AG10803 (cell line): ENCODE results near the gene IGF1R.

ENCODE experiments used
- DNase-seq: peaks from one replicate; pipeline ENCODE4 v3.0.0; 2010; ENCODE audit warnings: low read depth
- H3K4me3 ChIP-seq: 2 replicates; pipeline ENCODE4 v1.5.1; 2011; ENCODE audit warnings: mild to moderate bottlenecking, low read length, control low read depth
- CTCF ChIP-seq: conservative IDR thresholded peaks from 2 replicates; pipeline ENCODE4 v1.5.1; 2011; ENCODE audit warnings: mild to moderate bottlenecking, low read length, control low read depth, inconsistent platforms

The IGF1R gene

GRCh38 chr15:98976500-98976899, 328.2 kb downstream of the IGF1R start:
- no peak for TF ChIP-seq CTCF
- H3K4me3 ChIP-seq, result no peak overlapping the region
- no peak for DNase-seq

GRCh38 chr15:98977441-98977840, 329.1 kb downstream of the IGF1R start:
- H3K4me3 ChIP-seq, result no peak overlapping the region
- no peak for TF ChIP-seq CTCF
- DNase-seq, result no peak

GRCh38 chr15:98978153-98978552, 329.8 kb downstream of the IGF1R start:
- DNase-seq, result no peak

GRCh38 chr15:98980899-98981228, 332.5 kb downstream of the IGF1R start:
- no peak overlapping the region for H3K4me3 ChIP-seq
- no peak for DNase-seq
- TF ChIP-seq CTCF, result no peak

More at GRCh38 chr15:98978153-98978552, 329.8 kb downstream of the IGF1R start:
- no peak for TF ChIP-seq CTCF
- H3K4me3 ChIP-seq, result no peak overlapping the region

- H3K4me3 ChIP-seq, result no peak overlapping the region
- peak; percentile 15 for DNase-seq
- no peak for TF ChIP-seq CTCF
Observed at GRCh38 chr15:98981851-98982722, 333.7 kb downstream of the IGF1R start.

- H3K4me3 ChIP-seq, result no peak overlapping the region
- peak; percentile 83 for DNase-seq
- no peak for TF ChIP-seq CTCF
Observed at GRCh38 chr15:98983334-98983733, 335.0 kb downstream of the IGF1R start.

- no peak for TF ChIP-seq CTCF
- H3K4me3 ChIP-seq, result no peak overlapping the region
- DNase-seq, result no peak
Observed at GRCh38 chr15:98986281-98986680, 337.9 kb downstream of the IGF1R start.
